Lung microvascular endothelial cell (primary cell): ENCODE results near the gene TMEM250. TPM values are rescaled to one million over a fixed set of nuclear protein-coding genes. Genes with fewer than 3 reads are reported as not detected.

Experiments
- DNase-seq, 2 donors: peaks; one replicate each; pipeline versions ENCODE4 v3.0.0 to v3.0.0-alpha.2; 2010; ENCODE audit warnings: low read depth in 2 of 2
- total RNA-seq: library from RNA; depleted of rRNA; stranded (reverse); fragments of >200 nt; gene quantifications from 2 replicates; pipeline ENCODE4 v1.2.1, GENCODE V29; 2014

Gene TMEM250
- total RNA-seq, 1 donor from 2014 or later = 44.4 TPM

DNA sequence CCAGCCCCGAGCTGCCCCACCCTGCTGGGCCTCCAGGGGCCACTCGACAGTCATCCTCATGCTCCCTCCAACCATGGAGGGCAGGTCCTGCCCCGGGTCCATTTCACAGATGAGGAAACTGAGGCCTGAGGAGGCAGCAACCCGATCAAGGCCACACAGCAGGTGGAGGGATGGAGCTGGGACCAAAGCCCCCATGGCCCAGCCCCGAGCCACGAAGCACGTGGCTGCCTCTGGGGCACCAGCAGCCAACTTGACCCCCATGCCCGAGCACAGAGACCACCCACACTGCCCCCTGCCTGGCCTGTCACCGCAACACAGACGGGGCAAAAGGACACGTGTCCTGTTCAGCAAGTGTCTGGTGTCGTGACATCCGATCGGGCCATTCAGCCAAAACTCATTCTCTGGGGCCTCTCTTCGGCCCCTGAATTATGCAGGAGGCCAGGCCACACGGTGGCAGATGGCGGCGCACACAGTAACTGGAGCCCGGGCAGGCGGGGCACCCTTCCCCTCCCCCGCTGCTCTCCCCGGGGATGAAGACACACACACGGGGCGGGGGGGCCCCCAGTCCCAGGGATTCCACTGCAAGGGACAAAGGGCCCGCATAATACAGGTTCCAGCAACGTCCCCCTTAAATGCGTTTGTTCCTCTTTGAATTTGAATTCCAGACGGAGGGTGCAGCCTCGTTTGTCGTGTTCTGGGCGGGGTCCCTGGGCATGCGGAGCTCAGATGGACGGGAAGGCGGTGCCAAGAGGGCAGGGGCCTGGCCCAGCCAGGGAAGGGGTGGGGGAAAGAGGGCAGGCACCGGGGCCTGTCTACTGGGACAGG, 29.4 kb upstream of the TMEM250 start:
- DNase-seq = no peak

DNA sequence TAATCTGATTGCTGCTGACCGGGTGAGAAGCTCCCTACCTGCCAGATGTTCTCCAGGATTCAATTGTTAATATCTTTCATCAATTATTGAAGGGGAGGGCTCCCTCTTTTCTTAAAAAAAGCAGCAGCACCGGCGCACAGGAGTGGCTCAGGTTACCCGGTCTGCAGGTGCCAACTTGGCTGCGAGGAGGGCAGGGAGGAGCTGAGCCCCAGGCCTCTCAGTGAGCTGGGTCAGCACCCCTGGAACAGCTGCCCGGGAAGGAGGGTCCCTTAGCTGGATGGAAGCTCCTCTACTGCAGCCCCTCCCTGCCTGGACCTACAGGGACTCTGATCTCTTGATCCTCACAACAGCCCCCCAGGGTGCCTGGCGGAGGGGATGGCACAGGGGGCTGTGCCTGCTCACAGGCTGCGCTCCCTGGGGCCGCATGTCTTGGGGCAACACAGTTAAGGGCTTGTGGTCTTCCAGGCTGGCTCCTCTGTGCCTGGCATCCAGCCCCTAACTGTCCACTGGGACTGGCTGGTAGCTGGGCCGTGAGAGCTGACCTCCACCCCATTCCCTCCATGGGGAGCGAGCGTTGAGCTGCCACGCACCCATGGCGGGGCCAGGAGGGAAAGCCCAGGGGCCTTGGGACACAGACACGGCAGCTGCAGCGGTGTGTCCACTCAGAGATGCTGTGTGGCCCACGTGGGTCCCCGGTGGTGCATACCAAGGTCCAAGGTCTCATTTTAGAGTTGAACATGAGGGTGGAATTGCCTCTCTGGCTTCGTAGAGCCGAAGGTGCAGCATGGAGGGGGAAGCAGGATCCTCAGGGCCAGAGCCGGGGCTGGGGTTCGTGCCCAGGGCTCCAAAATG, 28.6 kb upstream of the TMEM250 start:
- DNase-seq = no peak

DNA sequence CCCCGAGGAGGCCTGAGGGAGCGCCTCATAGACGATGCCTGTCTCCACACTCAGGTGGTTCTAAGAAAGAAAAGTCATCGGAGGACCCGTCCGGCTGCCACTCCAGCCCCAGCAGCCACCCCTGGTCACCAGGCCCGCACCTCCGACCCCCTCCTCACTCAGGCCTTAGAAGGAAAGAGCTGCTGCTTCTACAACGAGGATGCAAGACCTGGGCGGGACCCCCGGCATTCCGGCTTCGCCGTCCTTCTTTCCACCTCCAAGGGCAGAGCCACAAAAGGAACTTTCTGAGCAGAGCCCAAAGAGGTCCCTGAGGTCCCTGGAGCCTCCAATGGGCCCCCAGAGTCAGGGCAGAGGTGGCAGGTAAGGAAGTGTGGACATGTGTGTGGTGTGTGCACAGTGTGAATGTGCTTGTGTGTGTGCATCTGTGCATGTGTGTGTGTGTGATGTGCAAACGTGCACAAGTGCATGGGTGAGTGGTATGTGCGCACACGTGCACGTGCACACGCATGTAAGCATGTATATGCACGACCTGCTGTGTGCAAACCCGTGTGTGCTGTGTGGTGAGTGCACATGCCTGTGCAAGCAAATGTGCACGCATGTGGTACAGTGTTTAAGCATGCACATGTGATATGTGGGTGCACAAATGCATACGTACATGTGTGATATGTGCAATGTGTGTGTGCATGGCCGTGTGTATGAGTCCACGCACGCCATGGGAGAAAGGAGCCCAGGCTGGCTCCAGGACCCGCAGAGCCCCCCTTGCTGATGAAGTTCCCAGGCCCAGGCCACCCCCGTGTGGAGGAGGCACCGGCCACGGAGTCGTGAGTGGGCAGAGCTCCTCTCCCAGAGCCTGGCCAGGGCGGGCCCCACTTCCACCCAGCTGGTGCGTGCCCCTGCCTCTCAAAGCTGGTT, 27.7 kb upstream of the TMEM250 start:
- DNase-seq = no peak

DNA sequence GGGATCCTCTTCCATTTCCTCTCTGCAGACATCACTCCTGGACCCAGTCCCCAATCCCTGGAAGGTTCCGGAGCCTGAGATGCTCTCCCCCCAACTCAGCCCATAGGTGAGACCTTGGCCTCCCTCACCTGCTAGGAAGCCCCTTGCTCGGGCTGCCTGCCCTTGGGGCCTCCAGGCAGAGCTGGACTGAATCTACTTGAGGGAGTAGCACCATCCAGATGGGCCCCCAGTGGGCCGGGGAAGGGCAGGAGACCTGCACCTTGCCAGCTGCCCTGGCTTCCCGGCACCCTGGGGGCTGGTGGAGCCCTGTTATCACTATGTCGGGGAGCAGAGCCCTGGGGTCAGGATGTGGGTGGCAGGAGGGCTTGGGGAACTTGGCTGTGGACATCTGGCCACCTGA, 26.9 kb upstream of the TMEM250 start:
- DNase-seq = no peak

DNA sequence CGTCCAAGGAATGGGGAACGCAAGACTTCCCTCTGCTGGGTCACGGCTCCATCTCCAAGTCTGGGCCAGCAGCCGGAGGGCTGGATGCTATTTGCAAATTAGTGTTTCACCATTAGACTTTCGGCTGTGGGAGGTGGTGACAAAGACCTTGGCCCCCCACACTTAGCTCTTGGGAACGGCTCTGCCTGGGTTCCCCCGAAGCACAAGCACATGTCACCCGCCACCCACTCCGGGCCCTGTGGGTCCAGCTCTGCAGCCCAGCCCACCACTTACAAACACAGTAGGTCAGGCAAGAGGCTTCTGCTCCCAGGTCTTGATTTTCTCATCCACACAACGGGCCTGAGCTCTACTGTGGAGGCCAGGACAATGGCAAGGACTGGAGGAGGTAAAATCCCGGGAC, 25.8 kb upstream of the TMEM250 start:
- no peak for DNase-seq

DNA sequence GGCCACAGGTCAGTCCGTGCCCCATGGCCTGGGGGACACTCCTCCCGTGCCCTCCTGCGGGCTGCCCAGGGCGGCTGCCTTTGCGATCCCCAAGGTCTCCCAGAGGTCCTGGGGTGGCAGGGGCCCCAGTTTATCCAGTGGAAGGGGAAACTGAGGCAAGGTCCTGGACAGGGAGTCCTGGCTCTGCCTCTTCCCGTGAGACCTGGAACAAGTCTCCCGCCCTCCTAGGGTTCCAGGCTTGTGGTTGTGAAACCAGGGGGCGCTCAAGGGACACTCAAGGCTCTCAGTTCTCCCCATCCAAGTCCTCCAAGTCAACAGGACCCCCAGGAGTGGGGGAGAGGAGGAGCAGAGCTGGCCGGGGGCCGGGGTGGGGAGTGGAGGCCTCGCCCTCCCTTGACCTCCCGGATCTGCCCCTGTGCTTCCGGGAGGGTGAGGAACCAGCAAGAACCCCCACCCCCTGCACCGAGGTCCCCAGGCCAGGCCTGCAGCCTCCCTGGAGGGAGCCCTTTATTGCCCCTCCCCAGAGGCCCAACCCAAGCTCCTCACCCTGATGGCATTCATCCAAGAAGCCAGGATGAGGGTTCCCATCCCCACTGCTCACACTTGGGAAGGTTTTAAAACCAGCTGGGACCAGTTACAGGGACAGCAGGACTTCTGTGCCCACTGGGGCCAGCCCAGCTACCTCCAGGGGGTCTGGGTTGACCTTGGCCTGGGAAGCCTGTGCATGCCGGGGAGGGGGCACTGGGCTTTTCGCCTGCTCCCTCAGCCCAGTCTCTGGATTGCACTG, 24.7 kb upstream of the TMEM250 start:
- DNase-seq = peak; percentile 49 to 70

DNA sequence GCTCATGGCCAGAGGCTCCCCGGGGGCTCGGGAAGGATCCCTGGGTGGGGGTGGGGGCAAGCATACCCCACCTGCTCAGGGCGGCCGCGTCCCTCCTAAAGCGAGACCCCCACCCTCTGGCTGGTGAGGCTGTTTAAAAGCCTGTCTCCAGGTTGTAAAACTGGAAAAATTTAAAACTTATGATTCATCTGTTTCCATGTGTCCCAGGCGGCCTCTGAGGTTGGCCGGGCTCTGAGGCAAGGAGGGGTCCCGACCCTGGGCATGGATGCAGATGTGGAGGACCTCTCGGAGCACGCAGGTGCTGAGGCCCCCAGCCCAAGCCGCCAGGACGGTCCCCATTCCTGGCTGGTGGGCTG, 24.2 kb upstream of the TMEM250 start:
- DNase-seq = no peak

DNA sequence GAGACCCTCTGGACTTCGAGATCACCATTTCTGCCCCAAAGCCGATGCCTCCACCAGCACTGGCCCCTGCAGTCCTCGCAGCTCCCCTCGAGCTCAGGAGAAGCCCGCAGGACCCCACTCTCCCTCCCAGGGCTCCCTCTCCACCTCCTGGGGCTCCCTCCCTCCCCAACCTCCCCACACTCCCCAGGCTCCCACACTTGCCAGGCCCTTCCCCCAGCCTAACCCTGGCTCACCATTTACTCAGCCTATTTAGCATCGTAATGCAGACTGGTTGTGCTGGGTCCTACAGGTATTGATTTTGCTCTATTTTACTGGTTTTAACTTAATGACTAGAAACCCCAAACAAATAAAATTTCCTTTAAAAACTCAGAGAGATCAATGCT, 23.7 kb upstream of the TMEM250 start:
- DNase-seq = no peak

DNA sequence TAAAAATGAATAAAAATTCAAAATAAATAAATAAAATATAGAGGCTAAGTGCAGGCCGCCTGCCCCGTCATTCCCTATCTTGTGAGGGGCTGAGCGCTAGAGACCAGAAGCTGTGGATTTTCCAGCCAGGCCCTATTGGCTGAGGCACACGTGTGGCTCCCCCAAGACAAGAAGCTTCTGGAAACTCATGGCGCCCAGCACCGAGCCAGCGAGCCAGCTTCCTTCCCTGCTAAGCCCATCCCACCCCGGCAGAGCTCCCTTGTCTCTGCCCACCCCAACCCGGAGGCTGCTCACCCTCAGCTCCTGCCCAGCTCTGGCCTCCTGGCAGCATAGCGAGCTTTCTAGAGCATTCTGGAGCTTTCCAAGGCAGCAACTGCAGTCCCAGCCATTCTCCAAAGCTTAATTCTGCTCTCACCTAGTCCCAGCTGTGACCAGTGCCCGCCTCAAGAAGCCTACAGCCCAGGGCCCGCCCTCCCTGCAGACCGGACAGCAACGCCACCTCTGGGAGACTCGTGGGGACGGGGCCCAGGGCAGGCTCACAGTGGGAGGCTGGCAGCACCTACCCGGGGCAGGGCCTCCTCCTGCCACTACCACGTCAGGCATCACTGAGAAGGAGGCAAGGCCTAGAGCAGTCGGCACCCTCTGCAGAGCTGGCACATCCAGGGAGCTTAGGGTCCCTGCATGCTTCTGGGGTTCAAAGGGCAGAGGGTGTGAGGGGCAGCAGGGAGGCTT, 23.2 kb upstream of the TMEM250 start:
- DNase-seq = no peak

DNA sequence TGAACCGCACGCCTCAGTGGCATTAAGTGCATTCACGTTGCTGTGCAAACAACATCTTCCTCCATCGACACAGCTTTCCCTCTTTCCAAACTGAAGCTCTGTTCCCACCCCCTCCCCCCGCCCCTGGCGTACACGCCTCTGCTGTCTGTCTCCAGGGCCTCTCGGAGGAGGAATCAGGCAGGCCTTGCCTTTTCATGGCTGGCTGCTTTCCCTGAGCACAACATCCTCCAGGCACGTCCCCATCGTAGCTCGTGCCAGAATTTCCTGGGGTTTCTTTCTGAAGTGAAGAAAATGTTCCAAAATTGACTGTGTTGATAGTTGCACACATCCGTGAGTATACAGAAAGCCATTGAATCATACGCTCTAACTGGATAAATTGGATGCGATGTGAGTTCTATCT, 22.3 kb upstream of the TMEM250 start:
- DNase-seq = no peak

DNA sequence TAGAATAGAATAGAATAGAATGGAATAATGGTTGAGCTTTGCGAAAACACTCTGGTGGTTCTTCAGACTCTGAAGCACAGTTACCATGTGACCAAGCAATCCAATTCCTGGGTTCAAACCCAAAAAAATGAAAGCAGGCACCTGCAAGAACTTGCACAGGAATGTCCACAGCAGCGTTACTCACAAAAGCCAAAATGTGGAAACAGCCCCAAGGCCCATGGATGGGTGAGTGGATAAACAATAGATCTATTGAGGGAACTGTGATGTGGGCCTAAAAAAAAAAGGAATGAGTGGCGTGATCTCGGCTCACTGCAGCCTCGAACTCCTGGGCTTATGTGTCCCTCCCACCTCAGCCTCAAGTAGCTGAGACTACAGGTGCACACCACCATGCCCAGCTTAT, 21.4 kb upstream of the TMEM250 start:
- no peak for DNase-seq

DNA sequence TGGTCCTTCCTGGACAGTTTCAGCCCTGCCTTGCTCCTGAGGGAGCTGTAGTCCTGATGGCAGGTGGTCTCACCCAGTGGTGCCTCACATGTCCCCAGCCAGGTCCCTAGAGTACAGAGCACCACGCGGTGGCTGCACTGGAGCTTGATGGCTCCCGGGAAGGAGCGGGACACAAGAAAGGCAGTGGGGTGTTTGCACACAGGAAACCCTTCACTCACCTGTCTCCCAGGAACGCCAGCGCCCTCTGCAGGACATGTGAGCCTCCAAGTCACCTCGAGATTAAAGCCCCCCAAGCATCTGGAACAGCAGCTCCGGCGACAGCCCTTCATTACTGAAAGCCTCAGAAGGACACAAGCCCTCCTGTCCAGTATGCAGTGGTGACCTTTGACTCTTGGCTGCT, 19.9 kb upstream of the TMEM250 start:
- DNase-seq = peak; percentile 17 to 36

DNA sequence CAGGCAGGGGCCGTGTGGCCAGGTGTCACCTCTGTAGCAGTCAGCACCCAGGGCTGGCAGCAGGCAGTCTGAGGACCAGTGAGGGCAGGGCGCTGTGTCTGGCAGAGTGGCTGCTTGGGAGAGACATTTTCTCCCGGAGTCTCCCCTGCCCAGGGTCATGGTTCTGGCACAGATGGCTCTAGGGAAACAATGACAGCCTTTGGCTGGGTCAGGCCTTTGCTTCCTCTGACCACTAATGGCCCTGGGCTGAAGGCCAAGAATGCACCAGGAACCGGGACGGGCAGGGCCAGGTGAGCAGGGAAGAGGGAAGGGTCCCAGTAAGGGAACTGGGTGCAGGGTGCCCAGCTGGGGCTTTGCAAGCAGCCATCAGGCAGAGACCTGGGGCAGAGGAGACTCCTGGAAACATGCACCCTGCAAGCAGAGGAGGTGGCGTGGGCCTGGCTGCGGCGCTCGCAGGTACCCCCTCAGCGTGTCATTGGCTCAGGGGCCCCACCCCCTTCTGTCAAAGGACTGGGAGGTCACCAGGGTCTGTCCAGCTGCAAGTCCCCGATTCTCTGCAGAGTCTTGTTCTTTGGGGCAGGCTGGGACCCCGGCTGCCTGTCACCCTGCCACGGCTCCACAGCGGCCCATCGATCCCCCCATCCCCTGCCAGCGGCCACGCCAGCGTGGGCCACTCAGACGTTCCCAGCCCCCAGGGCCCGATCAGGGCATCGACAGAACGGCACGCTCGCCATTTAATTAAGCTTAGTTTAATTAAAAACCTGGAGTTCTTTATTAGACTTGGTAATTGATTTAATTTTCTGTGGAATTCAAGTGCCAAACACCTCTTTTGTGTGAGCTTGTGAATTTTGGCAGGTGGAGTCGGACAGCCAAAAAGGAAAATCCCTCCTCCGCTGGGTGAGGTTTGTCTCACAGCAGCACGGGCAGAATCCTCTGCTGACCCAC, 18.9 kb upstream of the TMEM250 start:
- DNase-seq = peak in 1 of 2 donors; percentile 65

DNA sequence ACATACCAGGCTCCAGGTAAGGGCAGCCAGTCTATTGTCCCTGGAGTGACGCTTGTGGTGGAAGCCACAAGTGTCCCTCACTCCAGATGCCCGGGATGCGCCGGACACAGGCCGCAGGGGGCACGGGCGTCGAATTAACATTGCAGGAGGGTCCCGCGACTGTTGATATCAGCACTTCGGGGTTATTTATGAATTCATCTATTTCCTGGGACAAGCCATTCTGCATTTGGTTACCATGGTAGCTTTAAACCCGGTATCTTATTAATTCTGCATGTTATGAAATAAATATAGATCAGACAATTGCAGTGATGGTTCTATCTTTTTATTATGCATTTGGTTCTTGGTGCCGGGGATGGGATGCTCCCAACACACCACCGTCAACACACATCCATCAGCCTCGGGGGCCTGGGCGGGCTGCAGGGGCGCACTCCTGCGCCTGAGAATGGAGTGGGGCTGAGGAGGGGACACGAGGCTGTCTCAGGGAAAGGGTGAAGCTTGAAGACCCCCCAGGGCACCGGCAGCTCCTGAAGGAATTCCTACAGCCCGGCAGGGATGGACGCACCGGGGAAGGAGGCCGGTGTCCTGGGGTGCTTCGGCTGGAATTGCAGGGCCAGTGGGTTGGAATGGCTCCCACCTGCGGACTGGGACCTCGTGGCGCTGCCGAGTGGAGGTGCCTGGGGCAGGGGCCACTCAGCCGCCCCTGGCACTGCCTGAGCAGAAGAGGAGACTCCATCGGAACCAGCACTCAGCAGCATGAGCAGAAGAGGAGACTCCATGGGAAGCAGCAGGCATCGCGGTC, 17.7 kb upstream of the TMEM250 start:
- no peak for DNase-seq

DNA sequence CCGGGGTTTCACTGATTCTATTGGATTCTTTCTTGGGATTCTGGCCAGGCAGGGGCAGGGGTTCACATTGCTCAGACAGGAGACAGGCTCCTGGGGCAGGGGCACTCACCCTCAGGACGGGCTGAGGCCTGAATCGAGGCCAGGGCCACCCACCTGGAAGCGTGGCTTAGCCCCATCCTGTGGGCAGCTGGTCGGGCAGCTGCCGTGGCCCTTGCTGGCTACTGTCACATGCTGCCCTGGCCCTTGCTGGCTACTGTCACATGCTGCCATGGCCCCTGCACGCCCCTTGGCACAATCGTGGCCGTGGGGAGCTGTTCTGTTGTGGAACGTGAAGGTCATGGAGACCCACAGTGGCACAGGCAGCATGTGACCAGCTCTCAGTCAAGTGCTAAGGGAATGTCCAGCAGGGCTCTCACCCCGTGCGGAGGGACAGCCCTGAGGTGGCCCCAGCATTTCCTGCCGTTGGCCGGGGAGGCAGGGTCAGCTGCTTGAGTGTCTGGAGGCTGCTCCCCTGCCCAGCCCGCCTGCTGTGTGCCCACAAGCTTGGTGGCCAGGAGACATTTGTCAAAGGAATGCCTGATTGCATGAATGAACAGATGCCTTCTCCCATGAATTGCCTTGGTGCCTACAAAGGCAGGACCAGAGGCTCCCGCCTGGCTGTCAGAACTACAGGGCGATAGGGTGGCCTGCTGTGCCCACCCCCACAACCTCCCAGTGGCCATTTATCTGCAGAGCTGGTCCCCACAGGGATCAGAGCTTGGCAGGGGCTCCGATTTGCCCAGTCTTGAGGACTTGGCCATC, 16.9 kb upstream of the TMEM250 start:
- DNase-seq = no peak

DNA sequence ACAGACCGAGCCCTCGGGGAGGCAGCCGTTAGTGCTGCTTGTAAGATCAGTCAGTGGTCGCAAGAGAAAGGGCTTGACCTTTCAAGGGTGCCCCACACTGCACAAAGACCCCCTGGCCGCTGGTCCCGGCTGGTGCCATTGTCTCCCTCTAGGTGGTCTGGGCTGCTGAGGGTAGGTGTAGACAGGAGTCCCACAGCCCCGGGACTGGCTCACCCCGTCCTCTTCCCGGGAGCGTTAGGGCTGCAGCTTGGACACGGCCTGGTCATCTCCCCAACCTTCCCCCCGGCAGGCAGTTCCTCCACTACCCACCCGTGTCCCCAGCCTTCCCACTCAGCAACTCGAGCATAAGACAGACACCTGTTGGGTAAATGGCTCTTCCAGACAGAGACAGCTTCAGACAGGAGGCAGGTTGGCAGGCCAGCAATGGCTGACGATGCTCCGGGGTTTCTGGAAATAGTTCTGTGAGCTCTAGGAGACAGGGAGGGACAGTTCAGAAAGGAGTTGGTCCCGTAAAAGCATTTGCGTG, 15.3 kb upstream of the TMEM250 start:
- DNase-seq = no peak
